GM18517 (cell line): ENCODE data around the gene CERS2.
"Not testable (repeated sequence)": the region's sequence is repeated elsewhere in the genome, so short reads cannot be mapped to it uniquely, and the experiment has no call there.

Experiments
- ATAC-seq: cut with Tn5 transposase; IDR thresholded peaks from one replicate; pipeline ENCODE4 v1.9.1; 2021; ENCODE audit warnings: mild to moderate bottlenecking, moderate library complexity; ENCODE audit not compliant: unreplicated experiment

Gene CERS2

DNA sequence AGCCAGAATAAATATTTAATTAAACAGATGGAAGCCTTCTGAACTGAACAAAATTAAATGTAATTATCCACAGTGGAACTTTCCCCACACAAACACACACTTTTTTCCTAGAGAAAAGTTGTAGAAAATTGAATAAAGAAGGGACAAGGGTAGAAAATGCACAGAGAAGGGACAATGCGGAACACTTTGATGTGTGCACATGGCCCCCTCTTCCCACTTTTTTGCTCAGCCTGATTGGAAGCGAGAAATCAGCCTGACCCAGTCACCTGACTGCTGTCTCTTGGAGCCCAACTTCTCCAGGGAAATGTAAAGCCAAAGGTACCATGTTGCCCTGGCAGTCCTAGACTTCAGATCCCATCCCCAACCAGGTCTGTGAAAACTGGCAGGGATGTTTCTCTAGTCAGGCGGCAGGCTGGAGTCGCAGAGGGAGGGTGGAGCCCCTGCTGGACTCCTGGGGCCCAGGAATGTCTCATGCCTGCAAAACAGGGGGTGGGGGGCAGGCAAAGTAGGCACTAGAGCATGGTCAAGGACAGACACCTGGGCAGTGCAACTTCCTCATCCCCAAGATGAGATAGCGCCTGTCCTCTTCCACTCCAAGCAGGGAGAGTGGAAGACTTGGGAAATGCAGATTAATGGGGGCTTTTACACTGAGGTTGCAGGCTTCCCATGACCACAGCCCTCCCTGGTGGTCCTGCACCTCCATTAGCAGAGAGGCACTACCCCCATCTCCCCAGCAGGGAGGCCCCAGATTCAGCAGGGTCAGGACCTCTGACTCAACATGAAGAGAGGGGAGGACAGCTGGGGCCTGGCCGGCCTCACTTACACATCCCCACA lies 2.8 kb downstream of the CERS2 start:
- no peak for ATAC-seq

DNA sequence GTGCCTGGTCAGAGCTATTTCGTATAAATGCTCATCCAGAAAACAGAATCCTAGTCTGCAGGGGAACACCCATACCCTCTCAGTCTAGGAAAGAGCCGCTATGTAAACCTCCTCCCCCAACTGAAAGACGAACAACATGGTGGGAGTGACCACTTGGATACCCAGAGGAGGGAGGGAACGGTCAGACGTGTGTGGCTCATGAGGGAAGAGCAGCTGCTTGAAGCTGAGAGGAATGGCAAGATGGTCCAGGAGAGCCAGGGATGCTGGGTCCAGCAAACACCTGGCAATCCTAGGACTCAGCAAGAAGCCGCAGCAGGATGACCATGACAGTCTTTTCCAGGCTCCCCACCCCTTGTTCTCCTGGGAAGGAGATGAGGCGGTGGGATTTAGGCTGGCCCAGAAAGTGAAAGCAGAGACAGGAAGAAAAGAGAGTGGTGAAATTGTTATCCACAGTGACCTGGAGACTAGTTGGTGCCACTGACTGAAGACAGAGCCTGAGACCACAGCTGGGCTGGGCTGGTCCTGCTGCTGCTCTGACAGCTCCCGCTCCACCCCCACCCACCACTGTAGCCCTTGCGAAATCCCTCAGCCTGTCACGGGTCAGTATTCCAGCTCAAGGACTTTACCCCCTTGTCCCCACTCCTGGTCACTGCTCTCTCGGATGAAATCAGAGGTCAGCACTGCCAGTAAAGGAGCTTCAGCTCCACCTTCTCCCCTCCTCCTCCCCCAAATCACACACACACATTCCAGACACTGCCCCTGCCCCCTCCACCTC lies 3.6 kb downstream of the CERS2 start:
- ATAC-seq, result no peak

DNA sequence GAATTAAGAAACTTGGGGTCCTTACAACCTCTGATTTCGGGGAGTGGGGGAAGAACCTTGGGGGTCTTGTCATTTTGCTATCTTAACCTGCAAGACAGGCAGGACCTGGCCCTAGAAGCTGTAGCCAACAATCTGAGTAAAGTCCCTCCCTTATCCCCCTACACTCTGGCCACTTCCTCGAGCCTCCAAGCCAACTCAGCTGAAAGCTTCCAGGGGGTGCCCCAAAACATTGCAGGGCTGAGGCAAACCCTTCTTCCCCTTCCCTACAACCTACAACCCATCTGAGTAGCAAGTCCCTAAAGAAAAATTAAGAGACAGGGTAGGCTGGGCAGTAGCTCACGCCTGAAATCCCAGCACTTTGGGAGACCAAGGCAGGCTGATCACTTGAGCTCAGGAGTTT lies 5.0 kb downstream of the CERS2 start:
- no peak for ATAC-seq

DNA sequence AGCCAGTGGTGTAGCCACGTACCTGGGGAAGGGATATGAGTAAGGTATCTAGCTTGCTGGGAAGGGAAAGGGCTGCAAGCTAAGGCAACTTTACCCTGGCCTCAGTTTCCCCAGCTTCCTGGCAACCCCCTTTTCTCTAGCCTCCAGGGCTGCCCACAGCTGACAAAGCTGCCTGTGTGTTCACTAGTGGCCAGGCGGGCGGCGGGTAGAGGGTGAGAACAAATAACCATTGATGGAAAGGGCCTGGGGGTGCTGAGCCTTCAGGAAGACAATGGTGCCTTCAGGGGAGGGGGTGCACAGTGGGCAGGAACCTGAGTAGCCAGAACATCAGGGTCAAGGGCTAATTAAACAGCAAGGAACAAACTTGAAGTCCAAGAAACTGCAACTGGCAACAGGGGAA lies 6.1 kb downstream of the CERS2 start:
- no peak for ATAC-seq

DNA sequence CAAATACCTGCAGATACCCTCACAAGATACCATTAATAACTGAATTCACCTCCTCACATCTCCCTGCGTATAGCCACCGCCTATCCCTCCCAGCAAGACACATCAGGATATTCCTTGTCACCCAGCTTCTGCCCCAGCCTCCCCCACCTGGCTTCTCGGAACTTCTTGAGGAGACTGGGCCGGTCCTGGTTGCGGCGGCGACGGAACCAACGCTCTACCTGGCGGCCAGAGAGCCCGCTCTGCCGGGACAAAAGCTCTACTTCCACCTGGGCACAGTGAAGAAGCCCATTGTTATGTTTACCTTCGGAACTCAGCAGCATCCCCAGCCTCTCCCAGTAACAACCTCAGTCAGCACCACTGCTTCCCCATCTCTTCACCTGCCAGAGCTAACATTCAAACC lies 6.7 kb downstream of the CERS2 start:
- no peak for ATAC-seq

DNA sequence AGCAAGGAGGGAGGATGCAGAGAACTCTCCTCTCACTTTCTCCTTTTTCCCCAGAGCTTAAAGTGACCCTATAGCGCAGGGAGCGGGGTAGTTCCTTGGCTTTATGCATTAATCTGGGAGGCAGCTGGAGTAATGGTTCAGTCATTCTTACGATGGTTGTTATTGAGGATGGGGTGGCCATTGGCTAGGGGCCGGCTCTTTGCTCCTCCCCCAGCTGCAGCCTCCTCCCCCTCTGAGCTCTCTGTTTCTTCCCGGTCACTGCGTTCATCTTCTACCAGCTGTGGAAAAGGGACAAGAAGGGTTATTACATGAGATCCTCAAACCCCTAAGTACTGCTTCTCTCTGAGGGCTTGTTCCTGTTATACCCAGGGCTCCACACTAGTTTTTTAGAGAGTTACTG lies 8.6 kb downstream of the CERS2 start:
- no peak for ATAC-seq

DNA sequence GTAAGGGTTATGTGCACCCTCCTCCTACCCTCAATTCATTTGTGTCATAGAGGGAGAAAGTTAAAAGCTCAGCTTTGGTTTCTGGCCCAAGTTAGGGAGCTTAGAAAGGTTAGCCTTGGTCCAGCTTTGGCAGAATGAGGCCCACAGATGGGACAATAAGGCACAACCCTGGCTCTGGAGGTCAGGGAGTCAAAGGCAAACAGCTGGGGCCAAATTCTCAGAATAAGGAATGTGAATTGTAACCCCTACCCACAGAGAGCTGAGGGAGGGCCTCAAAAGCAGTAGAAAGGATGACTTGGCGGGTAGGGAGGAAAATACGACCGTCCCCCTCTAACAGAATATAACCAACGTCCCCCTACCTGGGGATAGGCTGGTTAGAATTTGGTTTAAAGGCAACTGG lies 9.0 kb downstream of the CERS2 start:
- ATAC-seq, result no peak

DNA sequence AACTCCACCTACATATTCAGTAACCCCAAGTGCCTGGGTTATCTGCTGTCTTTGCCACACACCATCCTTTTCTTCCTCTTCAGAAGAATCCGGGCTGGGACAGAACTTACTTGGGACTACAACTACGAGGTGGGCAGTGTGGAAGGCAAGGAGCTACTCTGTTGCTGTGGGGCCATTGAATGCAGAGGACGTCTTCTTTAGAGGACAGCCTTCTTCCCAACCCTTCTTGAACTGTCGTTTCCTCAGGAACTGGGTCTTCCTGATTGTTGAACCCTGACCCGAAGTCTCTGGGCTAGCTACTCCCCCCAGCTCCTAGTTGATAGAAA lies 10.5 kb downstream of the CERS2 start:
- no peak for ATAC-seq

DNA sequence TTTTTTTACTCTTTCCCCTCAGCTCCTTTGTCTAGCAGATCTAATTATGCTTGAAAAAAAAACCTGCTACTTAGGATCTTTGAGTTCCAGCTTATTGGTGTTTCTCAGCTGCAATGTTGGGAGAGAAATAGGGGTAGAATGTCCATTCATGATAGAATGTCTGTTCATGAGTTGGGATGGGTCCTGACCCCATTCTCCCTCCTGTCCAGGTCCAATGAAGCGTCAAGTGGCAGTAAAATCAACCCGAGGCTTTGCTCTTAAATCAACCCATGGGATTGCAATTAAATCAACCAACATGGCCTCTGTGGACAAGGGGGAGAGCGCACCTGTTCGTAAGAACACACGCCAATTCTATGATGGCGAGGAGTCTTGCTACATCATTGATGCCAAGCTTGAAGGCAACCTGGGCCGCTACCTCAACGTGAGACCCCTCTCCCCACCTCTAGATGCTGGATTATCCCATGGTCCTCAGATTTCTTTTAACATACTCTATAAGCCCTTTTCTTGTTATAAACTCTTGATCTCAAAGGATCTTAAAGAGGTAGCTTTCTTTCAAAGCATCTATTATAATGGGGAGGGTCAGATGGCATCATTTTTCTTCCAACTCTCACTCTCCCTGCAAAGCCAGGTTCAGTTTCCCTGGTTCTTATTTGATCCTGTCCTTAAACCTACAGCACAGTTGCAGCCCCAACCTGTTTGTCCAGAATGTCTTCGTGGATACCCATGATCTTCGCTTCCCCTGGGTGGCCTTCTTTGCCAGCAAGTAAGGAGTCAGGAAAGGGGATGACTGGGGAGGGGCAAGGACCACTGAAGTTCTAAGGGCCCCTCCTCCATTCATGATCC lies 11.1 kb downstream of the CERS2 start:
- no peak for ATAC-seq

DNA sequence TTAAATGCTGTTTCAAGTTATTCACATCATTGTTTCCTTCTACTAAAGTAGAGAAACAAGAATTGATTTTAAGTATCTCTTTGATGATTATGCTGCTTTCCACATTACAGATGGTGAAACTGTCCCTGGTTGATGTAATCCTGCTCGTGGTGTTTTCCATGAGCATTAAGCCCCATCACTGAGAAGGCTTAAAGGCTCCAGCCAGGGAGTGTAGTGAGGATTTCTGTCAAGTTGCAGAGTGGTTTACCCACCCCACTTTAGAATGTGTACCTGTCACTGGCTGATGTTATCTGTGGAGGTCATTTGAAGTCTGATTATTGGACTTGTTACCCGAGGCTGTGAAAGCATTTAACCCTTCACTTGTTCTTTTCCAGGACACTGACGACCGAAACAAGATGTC lies 12.9 kb downstream of the CERS2 start:
- ATAC-seq, result no peak

DNA sequence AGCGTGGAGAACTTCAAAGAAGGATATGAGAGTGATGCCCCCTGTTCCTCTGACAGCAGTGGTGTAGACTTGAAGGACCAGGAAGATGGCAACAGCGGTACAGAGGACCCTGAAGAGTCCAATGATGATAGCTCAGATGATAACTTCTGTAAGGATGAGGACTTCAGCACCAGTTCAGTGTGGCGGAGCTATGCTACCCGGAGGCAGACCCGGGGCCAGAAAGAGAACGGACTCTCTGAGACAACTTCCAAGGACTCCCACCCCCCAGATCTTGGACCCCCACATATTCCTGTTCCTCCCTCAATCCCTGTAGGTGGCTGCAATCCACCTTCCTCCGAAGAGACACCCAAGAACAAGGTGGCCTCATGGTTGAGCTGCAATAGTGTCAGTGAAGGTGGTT lies 14.0 kb downstream of the CERS2 start:
- no peak for ATAC-seq

DNA sequence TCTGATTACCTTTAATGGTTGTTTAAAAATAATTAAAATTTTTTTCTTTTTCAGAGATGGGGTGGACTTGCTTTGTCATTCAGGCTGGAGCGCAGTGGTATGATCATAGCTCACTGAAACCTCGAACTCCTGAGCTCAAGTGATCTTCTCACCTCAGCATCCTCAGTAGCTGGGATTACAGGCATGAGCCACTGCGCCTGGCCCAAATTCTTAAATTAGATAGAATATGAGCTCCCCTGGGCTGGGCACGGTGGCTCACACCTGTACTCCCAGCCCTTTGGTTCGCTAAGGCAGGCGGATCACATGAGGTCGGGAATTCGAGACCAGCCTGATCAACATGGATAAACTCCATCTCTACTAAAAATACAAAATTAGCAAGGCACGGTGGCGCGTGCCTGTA lies 17.0 kb downstream of the CERS2 start:
- no peak for ATAC-seq

DNA sequence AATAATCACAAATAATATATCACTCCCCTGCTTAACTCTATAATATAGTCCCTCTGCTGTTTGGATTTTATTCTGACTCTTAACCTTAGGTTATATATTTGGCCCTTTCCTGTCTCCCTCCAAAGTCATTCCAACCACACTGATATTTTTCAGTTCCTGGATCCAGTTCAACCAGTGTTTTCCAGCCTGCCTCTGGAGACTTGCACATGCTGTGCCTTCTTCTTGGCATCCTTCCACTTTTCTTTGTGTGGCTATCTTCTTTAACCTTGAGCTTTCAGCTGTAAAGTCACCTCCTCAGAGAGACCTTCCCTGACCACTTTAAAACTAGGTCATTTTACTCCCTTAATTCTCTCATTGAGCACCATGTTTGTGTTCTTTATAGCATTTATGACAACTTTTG lies 19.4 kb downstream of the CERS2 start:
- no peak for ATAC-seq

DNA sequence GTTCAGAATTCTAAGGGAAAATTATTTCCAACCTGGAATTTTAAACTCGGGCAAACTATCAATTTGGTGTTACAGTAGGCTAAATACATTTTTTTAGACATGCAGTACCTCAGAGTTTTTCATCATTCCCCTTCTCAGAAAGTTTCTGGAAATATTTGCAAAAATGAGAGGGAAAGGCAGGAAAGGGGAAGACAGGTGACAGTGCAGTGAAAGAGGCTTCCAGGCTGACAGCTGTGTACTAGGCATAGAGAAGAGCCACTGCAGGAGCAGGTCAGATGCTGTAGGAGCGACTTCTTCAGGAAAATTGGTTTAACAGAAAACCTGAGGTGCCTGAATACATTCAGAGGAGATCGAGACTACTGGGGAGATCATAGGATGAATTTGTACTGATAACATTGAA lies 19.9 kb downstream of the CERS2 start:
- ATAC-seq, result no peak

DNA sequence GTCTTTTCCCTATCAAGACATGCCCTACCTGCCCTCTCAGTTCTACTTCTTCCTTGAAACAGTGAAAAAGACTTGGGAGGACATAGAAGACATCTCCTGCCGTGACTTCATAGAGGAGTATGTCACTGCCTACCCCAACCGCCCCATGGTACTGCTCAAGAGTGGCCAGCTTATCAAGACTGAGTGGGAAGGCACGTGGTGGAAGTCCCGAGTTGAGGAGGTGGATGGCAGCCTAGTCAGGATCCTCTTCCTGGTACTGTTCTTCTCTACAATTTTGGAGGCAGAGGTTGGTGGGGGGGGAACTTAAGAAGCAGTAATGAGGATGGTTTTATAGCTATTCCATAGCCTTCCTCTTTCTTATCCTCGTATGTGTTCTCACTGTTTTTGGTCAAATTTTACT lies 29.8 kb downstream of the CERS2 start:
- no peak for ATAC-seq

DNA sequence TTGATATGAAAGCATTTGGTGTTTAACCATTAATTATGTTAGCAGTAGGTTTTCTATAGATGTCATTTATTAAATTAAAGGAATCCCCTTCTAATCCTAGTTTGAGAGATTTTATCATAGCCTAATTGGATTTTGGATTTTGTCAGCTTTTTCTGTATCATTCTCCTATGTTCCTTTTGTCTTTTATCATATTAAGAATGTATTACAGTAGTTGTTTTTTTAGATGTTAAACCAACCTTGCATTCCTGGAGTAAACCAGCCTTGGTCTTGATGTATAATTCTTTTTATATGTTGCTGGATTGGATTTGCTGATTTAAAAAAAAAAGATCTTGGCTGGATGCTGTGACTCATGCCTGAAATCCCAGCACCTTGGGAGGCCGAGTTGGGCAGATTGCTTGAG lies 42.9 kb downstream of the CERS2 start:
- ATAC-seq, result no peak

DNA sequence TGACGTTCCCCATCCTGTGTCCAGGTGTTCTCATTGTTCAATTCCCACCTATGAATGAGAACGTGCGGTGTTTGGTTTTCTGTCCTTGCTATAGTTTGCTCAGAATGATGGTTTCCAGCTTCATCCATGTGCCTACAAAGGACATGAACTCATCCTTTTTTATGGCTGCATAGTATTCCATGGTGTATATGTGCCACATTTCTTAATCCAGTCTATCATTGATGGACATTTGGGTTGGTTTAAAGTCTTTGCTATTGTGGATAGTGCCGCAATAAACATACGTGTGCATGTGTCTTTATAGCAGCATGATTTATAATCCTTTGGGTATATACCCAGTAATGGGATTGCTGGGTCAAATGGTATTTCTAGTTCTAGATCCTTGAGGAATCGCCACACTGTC lies 45.9 kb downstream of the CERS2 start:
- not testable (repeated sequence) for ATAC-seq

DNA sequence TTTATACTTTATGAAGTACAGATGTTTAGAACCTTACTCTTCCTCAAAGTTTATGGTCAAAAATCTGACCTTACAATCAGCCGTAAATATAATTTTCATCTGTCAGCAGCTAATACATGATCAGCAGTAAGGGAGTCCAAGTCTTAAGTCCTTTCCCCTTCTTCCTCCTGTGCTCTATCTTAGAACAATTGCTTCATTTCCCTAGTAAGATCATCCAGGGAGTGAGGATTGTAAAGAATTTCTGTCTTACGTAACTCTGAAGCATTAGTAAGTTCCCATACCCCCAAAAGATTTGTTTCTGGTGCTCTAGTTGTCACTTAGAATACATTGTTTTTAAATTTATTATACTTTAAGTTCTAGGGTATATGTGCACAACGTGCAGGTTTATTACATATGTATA lies 46.3 kb downstream of the CERS2 start:
- no peak for ATAC-seq

DNA sequence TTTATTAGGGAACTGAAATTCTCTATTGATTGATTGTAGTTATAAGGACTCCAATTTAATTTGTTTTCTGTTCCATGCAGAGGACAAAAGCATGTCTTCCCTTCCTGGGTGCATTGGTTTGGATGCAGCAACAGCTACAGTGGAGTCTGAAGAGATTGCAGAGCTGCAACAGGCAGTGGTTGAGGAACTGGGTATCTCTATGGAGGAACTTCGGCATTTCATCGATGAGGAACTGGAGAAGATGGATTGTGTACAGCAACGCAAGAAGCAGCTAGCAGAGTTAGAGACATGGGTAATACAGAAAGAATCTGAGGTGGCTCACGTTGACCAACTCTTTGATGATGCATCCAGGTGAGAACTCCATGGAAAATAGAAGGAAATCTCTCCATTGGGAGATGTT lies 47.0 kb downstream of the CERS2 start:
- no peak for ATAC-seq

DNA sequence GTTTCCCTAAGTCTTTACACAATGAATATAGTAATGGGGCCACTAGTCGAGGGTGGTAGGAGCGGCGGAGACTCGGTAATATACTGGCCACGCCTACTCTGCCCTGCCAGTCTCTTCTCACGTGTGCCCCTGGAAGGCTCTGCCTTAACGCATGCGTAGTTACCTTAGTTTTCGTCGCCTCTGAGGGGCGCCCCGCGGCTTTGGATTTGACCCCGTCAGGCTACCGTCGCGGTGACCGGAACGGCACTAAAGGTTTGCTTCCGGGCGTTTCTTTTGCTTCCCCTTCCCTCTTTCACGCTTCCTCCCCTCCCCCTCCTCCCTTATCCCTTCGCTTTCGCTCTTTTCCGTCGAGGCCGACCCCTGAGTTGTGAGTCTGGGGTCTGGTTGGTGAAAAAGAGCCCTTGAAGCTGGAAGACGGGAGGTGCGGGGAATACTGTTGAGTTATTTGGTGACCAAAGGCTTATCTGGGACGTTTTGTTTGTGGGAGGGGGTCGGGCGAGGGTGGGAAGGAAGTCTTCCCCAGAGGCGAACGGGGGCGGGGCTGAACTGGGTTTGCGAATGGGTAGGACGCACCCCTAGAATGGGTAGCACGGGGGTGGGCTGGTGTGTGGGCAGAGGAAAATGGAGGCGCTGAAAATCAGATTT lies 48.4 kb downstream of the CERS2 start, which contains the start of gene SETDB1:
TSS of gene SETDB1 (plus strand) at position 267 of the 645 bp plus-strand sequence. CDS start 1,352 bp downstream, outside the sequence.
- peak; percentile 89 for ATAC-seq

DNA sequence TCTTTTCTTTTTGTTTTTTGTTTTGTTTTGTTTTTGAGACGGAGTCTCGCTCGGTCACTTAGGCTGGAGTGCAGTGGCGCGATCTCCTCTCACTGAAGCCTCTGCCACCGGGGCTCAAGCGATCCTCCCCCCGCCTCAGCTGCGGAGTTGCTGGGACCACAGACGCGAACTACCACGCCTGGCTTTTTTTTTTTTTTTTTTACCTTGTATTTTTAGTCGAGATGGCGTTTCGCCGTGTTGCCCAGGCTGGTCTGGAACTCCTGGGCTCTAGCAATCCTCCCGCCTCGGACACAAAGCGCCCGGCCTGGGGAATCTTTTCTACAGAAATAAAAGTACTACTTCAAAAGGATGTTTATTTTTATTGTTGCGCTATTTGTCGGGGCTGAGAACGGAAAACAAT lies 49.6 kb downstream of the CERS2 start:
- ATAC-seq, result no peak
